HPDE6-E6E7 (cell line): ENCODE data around the gene APOL3.
A peak's percentile ranks its signal among the peaks of the same experiment; 100 is the strongest.
"Not testable (repeated sequence)": the region's sequence is repeated elsewhere in the genome, so short reads cannot be mapped to it uniquely, and the experiment has no call there.

Experiments
- DNase-seq: peaks from one replicate; pipeline ENCODE4 v3.0.0; 2011; ENCODE audit warnings: missing footprints; ENCODE audit errors: extremely low spot score

Gene APOL3

DNA sequence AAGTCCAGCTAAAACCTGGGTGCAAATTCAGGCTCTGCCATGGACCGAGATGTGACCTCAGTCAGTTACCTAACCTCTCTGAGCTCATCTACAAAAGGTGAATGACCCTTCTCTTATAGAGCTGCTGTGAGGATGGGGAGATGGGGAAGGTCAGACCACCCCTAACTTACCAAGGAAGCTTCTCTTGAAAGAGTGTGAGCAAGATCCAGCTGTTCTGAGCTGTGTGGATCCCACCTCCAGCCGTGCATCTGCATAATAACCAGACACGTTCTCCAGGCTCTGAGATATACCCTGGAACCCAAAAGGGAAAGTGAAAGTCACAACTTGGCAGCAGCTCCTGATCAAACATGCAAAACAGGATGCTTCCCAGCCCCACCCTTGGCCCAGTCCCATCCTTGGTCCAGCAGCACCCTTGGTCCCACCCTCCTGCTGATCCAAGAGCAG, at the start of gene APOL3:
Gene APOL3 (minus strand): TSS at position 257 of the 444 bp plus-strand sequence. CDS start 11,700 bp downstream, outside the sequence.
- peak; percentile 46 for DNase-seq

GRCh38 chr22:36210224-36210623, 49.7 kb upstream of the APOL3 start:
- no peak for DNase-seq

DNA sequence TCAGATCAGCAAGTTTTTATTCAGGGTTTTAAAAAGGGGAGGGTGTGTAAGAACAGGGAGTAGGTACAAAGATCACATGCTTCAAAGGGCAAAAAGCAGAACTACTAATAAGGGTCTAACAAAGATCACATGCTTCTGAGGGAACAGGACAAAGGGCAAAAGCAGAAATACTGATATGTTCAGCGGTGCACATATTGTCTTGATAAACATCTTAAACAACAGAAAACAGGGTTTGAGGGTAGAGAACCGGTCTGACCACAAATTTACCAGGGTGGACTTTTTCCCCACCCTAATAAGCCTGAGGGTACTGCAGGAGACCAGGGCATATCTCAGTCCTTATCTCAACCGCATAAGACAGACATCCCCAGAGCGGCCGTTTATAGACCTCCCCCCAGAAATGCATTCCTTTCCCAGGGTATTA, 48.9 kb upstream of the APOL3 start:
- DNase-seq: not testable (repeated sequence)

DNA sequence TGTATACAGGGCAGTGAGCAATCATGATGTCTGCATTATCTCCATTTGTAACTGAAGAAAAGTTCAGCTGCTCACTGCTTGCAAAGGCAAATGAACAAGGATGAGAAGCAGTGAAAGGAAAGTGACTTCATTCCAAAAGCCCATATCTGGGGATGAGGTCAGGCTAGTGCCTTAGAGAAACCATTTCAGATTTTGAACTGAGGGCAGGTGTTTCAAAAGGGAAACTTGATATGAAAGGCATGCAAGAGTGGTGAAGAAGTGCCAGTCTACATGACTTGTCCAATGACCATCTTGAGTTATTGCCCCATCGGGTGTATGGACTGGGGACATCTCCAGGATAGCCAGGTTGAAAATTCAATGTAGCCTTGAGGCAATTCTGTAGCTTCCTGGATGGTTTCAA, 48.4 kb upstream of the APOL3 start:
- DNase-seq: no peak

DNA sequence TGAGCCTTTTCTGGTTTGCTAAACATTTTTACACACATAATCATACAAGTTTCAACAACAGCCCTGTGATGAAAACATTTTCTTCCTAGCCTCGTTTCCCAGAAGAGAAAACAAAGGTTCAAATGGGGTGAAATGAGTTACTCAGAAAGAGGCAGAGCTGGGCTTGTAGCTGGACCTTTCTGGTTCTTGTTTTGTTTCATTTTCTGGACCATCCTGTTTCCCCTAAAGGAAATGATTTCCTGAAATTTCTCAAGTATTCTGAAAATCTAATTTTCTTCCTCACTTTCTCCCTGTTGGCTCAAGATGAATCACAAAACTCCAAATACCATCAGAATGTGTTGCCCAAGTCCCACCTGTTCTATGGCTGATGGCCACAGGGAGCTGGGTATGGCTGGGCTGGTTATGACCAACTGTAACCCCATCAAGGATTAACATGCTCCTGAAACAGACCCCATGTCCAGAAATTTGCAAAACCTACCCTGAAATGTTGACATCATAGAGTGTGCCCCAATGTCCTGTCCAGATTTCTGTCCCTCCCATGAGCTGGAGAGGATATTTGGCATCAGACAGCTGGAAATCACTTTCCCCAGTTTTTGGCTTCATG, 47.7 kb upstream of the APOL3 start:
- no peak for DNase-seq

DNA sequence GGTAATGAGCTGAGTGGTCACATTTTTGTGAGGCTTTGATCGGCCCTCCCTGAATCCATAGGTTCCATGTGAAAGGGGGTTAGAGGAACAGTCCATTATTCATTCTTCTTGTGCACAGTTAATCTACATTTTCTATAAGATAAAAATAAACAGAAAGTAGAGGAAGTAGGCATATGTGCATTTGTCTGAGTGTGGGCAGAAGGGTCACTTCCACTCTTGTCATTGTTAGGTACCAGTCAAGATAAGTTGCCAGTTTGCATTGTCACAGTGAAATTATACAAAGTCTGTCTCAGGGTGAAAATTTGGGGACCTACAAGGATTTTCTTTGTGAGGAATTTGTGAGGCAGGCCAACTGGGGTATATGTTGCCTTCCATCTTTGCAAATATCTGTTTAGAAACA, 45.7 kb upstream of the APOL3 start:
- no peak for DNase-seq

DNA sequence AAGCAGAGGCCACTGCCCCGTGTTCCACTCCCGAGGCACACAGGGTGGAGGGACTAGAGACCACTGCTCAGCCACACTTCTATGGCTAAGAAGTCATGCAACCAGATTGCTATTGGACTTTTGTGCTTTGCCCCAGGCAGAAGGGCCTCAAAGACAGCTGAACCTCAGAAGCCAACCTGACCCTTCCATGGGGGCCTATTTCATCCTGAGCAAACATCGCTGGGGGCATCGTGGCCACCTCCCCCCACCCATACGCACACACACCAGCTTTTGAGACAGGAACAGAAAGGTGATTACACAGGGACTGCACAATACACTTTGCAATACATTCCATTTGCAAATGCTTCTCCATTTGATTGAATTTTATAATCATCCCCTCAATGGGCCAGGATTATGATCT, 45.0 kb upstream of the APOL3 start:
- DNase-seq: not testable (repeated sequence)

GRCh38 chr22:36204632-36205015, 44.1 kb upstream of the APOL3 start:
- no peak for DNase-seq

- no peak for DNase-seq
Measured at GRCh38 chr22:36204001-36204631, 43.6 kb upstream of the APOL3 start.

- DNase-seq: not testable (repeated sequence)
Measured at GRCh38 chr22:36203441-36203840, 42.9 kb upstream of the APOL3 start.

DNA sequence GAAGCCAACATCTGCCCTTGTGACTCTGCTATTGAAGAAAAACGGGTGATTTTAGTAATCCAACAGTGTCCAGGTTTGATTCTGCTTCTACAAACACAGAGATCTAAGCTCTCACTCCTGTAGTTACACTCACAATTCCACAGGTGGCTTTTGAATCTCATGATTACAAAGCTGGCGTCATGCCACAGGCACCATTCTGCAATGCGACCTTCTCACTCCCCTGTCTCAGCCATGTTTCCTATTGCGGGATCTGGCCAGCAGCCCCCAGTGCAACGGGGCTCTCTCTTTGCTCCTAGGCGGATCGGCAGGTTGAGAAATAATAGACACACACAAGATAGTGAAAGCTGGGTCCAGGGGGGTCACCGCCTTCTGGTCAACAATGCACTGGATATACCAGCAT, 42.4 kb upstream of the APOL3 start:
- DNase-seq: not testable (repeated sequence)

GRCh38 chr22:36201630-36202319, 41.2 kb upstream of the APOL3 start, which contains the start of gene APOL4:
APOL4 (minus strand) TSS chr22:36201809; CDS start chr22:36201734, 75 bp downstream.
- DNase-seq: no peak

DNA sequence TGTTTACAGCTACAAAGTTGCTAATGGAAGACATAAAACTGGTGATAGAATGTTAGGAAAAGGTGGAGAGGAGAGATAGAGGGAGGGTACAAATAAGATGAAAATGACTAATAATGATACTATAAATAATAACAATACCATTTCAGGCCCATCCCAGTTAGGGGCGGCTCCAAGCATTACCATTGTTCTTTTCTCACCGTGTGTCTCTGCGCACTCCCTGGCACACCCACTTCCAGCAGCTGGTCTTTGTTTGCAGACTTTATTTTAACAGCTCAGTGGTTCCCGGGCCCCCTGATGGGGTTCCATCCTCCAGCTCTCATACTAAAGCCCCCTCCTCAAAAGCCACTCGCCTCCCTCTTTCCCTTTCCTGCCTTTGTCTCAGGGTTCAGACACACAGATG, 40.5 kb upstream of the APOL3 start:
- not testable (repeated sequence) for DNase-seq

- no peak for DNase-seq
Measured at GRCh38 chr22:36199001-36199551, 38.5 kb upstream of the APOL3 start.

DNA sequence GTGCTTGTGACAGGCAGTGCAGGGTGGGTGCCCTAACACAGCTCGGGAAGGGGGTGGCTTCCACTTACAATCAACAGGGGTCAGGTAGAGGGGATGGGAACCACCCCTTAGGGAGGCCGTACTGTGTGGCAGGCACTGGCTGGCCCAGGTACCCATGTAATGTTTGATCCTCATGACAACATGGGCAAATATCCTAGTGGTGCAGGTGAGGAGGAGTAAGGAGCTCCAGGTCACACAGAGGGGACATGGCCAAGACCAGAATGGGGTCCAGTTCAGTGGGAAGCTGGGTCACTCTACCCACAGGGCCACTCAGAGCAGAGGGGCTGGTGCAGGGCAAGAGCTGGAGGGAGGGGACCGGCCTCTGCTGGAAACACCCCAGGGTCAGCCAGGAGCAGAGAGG, 38.0 kb upstream of the APOL3 start:
- DNase-seq: no peak

GRCh38 chr22:36197514-36198146, 37.1 kb upstream of the APOL3 start:
- DNase-seq: no peak

GRCh38 chr22:36197065-36197440, 36.5 kb upstream of the APOL3 start:
- DNase-seq: no peak

GRCh38 chr22:36196254-36197064, 35.9 kb upstream of the APOL3 start:
- DNase-seq: no peak

GRCh38 chr22:36194971-36195370, 34.4 kb upstream of the APOL3 start:
- peak; percentile 19 for DNase-seq

DNA sequence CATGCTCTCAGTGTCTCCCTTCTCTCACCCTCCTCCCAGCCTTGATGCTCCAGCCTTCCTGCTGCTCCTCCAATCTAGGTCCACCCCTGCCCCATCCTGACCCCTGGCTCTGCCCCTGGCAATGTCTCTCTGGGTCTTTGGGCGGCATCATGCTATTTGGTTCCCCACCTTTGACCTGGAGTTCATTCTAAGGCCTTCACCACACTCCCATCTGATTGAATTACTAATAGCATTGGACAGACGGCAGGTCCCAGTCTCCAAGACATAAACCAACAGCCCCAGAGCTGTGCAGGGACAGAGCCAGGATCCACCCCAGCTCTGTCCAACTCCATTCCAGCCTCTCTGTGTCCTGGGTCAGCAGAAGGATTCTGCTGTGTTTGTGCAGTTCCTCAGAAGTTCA, 33.8 kb upstream of the APOL3 start:
- DNase-seq: no peak

GRCh38 chr22:36193577-36193976, 33.0 kb upstream of the APOL3 start:
- no peak for DNase-seq
